Right atrium auricular region (tissue), 2 donors: ENCODE data around the gene PMPCA. TPM values are rescaled to one million over a fixed set of nuclear protein-coding genes. Genes with fewer than 3 reads are reported as not detected.

Experiments
- DNase-seq: peaks from one replicate; pipeline ENCODE4 v3.0.0-alpha.2; 2019; ENCODE audit warnings: low spot score
- H3K27ac ChIP-seq, 2 donors: fragments of 200-600 bp; sonication (generic); 1 replicate in 1 of 2; 2 replicates in 1 of 2; pipeline ENCODE4 v1.5.1; 2016 to 2019
- H3K27me3 ChIP-seq, 2 donors: fragments of 200-600 bp; sonication (generic); one replicate each; pipeline versions ENCODE4 v1.5.1 to v1.6.0; 2017 to 2019
- H3K36me3 ChIP-seq: fragments of 200-600 bp; sonication (generic); one replicate; pipeline ENCODE4 v1.5.1; 2016
- H3K4me1 ChIP-seq, 2 donors: fragments of 200-600 bp; sonication (generic); one replicate each; pipeline versions ENCODE4 v1.5.1 to v1.6.0; 2017 to 2019
- H3K4me3 ChIP-seq, 2 donors: fragments of 200-600 bp; sonication (generic); 1 replicate in 1 of 2; 2 replicates in 1 of 2; pipeline ENCODE4 v1.5.1; 2017 to 2019; ENCODE audit warnings: mild to moderate bottlenecking in 1 of 2, moderate library complexity in 1 of 2
- H3K9me3 ChIP-seq, 2 donors: fragments of 200-600 bp; sonication (generic); one replicate each; pipeline ENCODE4 v1.5.1; 2019
- total RNA-seq, 2 donors: library from RNA; depleted of rRNA; stranded (reverse); fragments of >200 nt; gene quantifications; one replicate each; pipeline ENCODE4 v1.1.0, GENCODE V29; 2016
- TF ChIP-seq, protein P1 (sequence below), 2 donors: fragments of 200-600 bp; sonication (generic); IDR thresholded peaks; one replicate each; pipeline ENCODE4 v1.5.1; 2019; ENCODE audit warnings: antibody characterized with exemption in 2 of 2

PMPCA gene
- total RNA-seq, 2 donors from 2014 or later, result 40.8 to 47.4 TPM

DNA sequence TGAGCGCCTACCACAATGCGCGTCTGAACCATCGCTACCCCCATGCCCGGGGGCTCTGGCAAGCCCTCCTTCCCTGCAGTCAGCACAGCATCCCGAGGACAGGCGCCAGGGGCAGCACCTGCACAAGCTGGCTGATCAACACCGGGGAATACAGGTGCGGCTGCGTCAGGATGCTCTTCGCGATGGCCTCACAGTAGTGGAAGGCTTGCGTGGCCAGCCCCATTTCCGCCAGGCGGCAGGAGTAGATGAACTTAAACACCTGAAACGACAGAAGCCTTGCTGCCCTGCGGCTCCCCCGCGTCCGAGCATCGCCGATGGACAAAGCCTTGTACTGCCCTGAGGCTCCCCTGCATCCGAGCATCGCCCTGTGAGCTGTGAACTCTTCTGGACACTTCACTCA is 46.9 kb downstream of the PMPCA start:
- no peaks in the 10 kb centered on the region for H3K4me1 ChIP-seq
- no peak overlapping the region for H3K4me3 ChIP-seq
- H3K36me3 ChIP-seq, result peaks cover 92% of the 10 kb centered on the region
- TF ChIP-seq, protein P1, sequence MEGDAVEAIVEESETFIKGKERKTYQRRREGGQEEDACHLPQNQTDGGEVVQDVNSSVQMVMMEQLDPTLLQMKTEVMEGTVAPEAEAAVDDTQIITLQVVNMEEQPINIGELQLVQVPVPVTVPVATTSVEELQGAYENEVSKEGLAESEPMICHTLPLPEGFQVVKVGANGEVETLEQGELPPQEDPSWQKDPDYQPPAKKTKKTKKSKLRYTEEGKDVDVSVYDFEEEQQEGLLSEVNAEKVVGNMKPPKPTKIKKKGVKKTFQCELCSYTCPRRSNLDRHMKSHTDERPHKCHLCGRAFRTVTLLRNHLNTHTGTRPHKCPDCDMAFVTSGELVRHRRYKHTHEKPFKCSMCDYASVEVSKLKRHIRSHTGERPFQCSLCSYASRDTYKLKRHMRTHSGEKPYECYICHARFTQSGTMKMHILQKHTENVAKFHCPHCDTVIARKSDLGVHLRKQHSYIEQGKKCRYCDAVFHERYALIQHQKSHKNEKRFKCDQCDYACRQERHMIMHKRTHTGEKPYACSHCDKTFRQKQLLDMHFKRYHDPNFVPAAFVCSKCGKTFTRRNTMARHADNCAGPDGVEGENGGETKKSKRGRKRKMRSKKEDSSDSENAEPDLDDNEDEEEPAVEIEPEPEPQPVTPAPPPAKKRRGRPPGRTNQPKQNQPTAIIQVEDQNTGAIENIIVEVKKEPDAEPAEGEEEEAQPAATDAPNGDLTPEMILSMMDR (IDR thresholded peaks at IDR 0.05), result no peak
- no peaks in the 10 kb centered on the region for H3K9me3 ChIP-seq
- no peak overlapping the region for H3K27ac ChIP-seq
- no peaks in the 10 kb centered on the region for H3K27me3 ChIP-seq
- no peak for DNase-seq

- H3K4me1 ChIP-seq, result no peaks in the 10 kb centered on the region
- H3K4me3 ChIP-seq, result no peak overlapping the region
- H3K9me3 ChIP-seq, result no peaks in the 10 kb centered on the region
- no peak overlapping the region for H3K27ac ChIP-seq
- DNase-seq, result no peak
- peaks cover 100% of the 10 kb centered on the region for H3K36me3 ChIP-seq
- TF ChIP-seq, protein P1 (IDR thresholded peaks at IDR 0.05), result no peak
- H3K27me3 ChIP-seq, result no peaks in the 10 kb centered on the region
Observed at GRCh38 chr9:136459425-136459824, 49.0 kb downstream of the PMPCA start.

GRCh38 chr9:136460772-136461325 is 50.4 kb downstream of the PMPCA start:
- no peak overlapping the region for H3K27ac ChIP-seq
- H3K36me3 ChIP-seq, result peaks cover 100% of the 10 kb centered on the region
- no peak overlapping the region for H3K4me3 ChIP-seq
- H3K9me3 ChIP-seq, result no peaks in the 10 kb centered on the region
- no peaks in the 10 kb centered on the region for H3K27me3 ChIP-seq
- H3K4me1 ChIP-seq, result no peaks in the 10 kb centered on the region
- TF ChIP-seq, protein P1 (IDR thresholded peaks at IDR 0.05), result no peak
- DNase-seq, result no peak

- TF ChIP-seq, protein P1 (IDR thresholded peaks at IDR 0.05), result no peak
- Histone ChIP-seq H3K4me3 (no peak overlapping the region), H3K27me3 (no peaks in the 10 kb centered on the region), H3K4me1 (no peaks in the 10 kb centered on the region), H3K9me3 (no peaks in the 10 kb centered on the region), H3K27ac (no peak overlapping the region), H3K36me3 (peaks cover 100% of the 10 kb centered on the region)
- no peak for DNase-seq
Observed at GRCh38 chr9:136462664-136463063, 52.2 kb downstream of the PMPCA start.

- TF ChIP-seq, protein P1 (IDR thresholded peaks at IDR 0.05), result no peak
- no peak for DNase-seq
- H3K9me3 ChIP-seq, result no peaks in the 10 kb centered on the region
Observed at GRCh38 chr9:136463578-136463977, 53.1 kb downstream of the PMPCA start.

GRCh38 chr9:136464241-136464640 is 53.8 kb downstream of the PMPCA start:
- DNase-seq, result no peak
- Histone ChIP-seq H3K9me3 (no peaks in the 10 kb centered on the region), H3K4me1 (no peaks in the 10 kb centered on the region), H3K27ac (no peak overlapping the region), H3K36me3 (peaks cover 97% of the 10 kb centered on the region), H3K27me3 (no peaks in the 10 kb centered on the region), H3K4me3 (no peak overlapping the region)
- TF ChIP-seq, protein P1 (IDR thresholded peaks at IDR 0.05), result no peak

More at GRCh38 chr9:136463578-136463977, 53.1 kb downstream of the PMPCA start:
- Histone ChIP-seq H3K4me1 (no peaks in the 10 kb centered on the region), H3K27ac (no peak overlapping the region), H3K27me3 (no peaks in the 10 kb centered on the region), H3K36me3 (peaks cover 100% of the 10 kb centered on the region), H3K4me3 (no peak overlapping the region)
